Fibroblast of skin of right quadriceps (primary cell): ENCODE results near the gene MAN1A1.

Experiments
- DNase-seq: peaks from one replicate; pipeline ENCODE4 v3.0.0-alpha.2; 2013

Gene MAN1A1

DNA sequence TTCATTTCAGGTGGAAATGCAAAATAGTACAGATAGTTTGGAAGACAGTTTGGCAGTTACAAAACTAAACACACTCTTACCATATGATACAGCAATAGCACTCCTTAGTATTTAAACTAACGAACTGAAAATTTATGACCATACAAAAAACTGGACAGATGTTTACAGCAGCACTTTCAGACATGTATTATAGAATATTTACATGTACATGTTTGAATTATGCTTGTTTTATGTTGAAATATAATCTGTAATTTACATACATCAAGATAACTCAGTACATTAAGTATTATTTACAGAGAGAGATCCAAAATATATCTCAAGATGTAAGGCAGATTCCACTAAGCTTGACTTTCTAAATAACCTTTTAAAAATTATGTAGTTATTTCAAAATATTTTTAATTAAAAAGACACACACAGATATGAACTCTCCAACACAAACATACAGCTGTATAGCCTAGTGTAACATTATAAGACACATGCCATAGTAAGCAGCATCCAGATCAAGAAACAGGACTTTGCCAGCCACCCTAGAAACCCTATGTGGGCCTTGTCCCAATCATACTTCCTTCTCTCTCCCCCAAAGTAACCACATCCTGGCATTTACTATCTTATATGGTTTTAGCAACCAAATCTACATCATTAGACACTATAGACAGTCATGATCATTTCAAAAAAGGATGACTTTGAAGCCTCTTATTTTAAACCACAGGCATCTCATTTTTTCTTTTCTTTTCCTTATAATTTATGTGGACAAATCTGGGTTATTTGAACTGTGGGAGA lies 82.2 kb downstream of the MAN1A1 start:
- no peak for DNase-seq

DNA sequence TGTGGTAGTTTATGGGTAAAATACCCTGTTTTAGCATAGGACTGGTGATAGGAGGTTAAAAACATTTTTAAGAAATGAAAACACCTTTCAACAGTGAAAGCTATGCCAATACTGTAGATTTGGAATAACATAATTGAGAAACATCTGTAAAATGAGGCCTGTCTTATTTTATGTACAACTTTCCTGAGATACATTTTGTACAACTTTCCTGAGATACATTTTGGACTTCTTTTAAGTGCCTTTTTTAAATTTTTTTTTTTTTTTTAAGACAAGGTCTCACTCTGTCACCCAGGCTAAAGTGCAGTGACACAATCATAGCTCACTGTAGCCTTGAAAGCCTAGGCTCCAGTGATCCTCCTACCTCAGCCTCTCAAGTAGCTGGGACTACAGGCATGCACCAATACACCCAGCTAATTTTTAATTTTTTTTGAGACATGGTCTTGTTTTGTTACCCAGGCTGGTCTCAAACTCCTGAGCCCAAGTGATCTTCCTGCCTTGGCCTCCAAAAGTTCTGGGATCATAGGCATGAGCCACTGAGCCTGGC lies 84.6 kb downstream of the MAN1A1 start:
- no peak for DNase-seq

DNA sequence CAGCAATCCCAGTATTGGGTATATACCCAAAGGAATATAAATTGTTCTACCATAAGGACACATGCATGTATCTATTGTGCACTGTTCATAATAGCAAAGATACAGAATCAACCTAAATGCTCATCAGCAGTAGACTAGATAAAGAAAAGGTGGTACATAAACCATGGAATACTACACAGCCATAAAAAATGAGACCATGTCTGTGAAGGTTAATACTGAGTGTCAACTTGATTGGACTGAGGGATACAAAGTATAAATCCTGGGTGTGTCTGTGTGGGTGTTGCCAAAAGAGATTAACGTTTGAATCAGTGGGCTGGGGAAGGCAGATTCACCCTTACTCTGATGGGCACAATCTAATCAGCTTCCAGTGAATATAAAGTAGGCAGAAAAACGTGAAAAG lies 86.9 kb downstream of the MAN1A1 start:
- DNase-seq: no peak

DNA sequence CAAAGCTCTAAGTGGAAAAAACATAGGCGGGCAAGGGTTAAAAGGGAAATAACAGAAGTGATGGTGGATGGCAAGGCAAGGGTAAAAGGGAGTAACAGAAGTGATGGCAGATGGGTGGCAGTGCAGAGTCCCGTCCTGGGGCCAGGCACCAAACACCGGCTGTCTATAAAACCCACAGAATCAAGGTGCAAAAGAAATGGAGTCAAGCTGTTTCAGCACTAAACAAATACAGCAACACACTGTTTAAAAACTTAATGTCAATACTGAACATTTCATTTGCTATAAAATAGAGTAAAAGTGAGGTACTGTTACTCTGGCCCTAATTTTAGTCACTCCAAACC lies 87.6 kb downstream of the MAN1A1 start:
- no peak for DNase-seq

DNA sequence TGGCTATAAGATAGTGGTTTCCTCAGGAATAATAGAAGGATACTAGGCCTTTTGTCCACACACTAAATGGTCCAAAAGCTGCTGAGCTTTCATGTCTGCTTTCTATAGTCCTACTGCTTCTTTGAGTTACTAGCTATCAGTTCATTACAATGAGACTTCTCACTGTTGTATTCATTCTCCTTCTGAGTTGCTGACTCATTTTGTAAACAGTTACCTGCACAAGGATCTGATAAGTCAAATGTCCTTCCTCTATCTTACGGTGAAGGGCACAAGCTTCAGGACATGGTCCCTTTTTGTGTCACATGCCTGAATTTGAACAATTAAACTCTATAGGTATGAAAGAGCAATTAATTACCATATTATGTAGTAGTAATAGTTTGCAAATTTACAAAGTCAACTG lies 90.5 kb downstream of the MAN1A1 start:
- DNase-seq: no peak

DNA sequence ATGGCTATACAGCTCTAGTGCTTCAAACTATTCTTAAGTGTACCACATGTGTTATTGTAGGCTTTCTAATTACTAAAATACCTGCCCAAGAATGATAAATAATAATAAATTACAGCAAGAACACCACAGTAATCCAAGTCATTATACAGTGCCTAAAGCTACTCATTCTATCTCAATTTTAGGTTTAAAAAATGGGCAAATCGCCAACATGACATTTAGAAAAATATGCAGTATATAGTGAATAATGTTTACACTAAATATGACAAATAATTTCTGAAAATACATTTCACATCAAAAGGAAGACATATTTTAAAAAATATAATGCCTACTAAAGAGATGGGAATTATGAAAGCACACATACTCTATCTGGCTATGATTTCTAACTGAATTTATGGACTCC lies 91.8 kb downstream of the MAN1A1 start:
- no peak for DNase-seq

DNA sequence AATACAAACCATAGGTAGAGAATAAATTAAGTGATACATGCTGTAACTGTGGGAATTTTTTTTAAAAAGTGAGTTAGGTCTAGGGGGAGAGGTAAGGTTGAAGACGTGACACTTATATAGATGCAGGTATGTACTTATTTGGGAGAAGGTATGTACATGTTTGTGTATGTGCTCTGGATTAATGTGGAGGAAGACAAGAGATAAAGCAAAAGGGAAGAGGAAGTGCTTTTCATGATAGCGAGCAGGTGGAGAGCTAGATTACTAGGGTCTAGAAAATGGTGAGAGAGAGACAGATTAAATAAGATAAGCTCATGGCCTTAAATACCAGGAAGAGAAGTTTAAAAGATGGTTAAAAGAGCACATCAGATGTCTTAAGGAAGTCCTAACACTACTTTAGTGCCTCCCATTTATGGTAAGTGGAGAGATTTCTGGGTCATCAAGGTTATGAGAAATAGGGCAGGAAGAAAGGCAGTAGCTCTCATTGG lies 92.5 kb downstream of the MAN1A1 start:
- DNase-seq: no peak

DNA sequence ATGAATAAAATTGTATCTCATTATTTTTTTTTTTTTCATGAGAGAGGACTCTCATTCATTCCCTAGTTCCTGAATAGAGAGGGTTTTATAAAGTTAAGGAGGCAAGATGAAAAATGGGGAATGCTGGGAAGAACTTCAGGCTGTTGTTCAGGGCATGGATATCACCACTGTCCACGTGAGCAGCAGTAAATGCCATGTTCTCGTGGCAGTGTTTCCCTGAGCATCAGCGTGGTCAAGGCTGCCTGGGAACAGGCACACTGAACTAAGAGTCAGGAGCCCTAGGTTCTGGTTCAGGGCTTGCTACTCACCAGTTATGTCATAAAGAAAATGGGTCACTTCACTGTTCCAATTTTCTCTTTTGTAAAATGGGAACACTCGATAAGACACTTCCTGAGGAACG lies 93.2 kb downstream of the MAN1A1 start:
- no peak for DNase-seq

DNA sequence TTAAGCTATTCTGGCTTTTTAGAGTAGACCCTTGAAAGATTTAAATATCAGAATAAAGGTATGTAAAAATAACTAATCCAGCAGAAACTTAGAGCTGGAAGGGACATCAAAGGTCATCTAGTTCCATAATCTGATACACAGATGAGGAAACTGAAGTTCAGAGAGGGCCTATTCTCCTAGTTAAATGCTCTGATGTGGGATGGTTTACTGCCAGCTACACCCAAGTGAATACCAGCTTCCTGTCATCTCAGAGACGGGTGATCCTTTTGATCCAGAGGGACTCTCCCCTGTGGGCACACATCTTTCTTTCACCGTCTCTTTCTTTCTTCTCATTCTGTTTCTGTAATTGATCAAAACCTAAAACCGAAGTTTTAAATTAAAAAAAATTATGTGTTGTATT lies 94.1 kb downstream of the MAN1A1 start:
- DNase-seq: no peak

DNA sequence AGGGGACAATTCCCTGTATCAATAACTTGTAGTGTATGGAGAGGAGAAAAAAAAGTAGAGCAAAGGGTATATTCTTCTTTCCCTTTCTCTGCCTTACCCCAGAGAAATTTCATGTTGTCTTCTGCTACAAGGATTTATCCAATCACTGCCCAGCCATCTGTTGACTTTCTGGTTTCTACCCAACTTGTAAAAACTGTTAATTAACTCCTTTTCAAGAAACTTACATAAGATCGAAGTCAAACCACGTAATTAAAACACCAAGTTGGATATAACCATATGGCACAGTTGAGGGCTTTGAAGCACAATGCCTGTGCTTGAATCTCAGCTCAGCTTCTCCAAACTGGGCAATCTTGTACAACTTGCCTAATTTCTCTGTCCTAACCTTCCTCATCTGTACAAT lies 99.5 kb downstream of the MAN1A1 start:
- no peak for DNase-seq

DNA sequence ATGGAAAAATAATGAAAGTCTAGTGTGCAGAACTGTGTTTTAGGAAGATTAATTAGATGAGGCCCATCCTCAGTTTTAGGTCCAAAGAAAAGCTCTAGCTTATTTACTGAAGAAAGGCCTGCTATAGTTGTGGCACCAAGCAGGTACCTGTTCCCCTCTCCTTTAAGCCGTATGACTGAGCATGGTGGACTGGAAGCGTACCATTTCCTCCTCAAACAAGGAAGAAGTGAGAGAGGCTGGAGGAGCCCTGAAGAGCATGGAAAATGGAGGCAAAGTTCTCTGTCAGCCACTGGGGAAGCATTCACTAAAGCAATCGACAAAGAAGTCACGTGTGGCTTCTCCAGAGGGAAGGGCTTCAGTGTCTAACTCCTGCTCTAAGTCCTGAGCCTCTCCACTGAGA lies 100.2 kb downstream of the MAN1A1 start:
- no peak for DNase-seq

DNA sequence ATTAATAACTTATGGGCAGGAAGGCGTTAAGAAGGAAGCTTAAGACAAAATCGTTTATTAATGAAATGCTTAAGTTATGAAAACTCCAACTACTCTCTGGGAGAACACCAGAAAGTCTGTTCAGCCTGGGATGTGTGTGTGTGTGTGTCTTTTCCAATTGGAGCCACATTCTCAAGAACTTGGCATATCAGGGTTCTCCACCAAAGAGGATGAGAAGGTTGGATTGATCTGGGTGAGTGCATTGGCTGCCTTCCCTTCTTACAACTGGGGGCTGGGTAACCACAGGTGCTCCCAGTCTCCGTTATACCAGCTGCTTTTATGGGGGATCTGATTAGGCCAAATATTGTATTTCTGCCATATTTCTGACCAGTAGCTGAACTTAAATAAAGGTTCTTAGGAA lies 102.1 kb downstream of the MAN1A1 start:
- no peak for DNase-seq

DNA sequence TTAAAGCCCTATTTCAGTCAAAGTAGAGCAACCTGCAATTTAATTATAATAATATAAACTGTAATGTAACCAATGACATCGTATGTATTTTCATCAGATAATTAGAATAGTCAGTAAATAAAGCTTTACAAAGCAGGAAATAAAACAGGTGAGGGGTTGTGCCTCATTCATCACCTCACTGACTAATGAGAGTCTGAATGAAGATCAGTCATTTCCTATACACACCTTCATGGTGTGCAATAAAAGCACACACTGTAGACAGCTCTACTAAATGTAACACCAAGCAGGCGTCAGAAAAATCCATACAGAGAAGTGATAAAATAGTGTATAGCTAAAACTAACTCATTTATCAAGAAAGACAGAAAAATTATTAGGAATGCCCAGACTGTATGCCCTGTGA lies 105.9 kb downstream of the MAN1A1 start:
- DNase-seq: no peak

DNA sequence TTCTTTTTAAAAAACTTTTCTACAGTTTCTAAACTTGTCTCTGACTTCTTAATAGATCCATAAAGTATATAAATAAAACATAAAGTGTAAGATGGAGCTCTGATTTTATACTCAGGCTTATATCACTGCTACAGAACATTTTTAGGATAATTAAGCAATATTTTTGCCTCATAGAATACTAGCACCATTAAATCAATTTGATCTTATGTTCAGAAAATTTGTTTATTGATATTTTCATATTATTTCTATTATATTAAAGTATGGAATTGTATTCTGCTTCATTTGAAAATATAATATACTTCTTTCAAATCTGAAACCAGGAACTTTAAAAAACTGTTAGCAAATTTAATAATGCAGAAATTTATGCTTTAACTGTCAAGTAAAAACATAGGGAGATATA lies 106.5 kb downstream of the MAN1A1 start:
- DNase-seq: no peak

DNA sequence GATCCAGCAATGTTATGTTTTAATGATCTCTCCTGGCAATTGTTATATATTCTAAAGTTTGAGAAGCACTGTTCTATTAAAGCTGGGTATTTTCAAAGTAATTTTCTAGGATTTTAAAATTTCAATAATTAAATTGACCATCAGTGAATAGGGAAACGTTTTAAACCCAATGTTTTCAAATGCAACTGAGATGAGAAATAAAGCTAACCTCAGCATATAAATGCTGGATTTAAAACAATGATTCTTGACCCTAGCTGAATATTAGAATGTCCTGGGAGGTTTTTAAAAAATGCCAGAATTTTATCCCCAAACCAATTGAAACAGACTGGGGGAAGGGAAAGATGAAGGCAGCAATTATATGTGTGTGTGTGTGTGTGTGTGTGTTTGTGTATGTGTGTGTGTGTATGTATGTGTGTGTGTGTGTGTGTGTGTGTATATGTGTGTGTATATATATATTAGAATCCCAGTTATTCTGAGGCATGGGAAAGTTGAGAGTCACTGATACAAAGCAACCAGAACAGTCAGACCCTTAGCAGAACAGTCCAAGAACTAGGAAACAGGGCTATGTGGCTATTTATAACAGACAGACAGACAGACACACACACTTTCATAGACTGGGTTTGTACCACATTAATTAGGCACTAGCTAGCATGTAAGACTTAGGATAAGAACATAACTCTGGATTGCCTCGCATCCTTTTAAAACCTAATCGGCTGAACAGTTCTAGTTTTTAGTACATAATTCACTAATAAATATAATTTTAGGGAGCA lies 107.8 kb downstream of the MAN1A1 start:
- no peak for DNase-seq

DNA sequence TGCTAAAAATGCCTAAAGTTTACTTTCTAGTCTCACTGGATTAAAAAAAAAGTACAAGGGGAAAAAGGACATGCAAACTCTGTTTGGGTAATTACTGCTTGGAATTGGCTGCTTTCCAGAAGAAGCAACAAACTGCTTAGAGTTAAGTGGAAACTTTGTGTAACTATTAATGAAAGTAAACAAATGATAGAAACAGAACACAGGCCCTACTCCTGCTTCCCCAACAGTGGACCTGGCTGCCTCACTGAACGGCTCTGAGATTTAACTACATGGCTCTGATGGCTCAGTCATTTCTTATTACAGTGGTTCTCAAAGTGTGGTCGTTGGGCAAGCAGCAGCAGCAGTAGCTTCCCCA lies 108.5 kb downstream of the MAN1A1 start:
- DNase-seq: peak; percentile 51

DNA sequence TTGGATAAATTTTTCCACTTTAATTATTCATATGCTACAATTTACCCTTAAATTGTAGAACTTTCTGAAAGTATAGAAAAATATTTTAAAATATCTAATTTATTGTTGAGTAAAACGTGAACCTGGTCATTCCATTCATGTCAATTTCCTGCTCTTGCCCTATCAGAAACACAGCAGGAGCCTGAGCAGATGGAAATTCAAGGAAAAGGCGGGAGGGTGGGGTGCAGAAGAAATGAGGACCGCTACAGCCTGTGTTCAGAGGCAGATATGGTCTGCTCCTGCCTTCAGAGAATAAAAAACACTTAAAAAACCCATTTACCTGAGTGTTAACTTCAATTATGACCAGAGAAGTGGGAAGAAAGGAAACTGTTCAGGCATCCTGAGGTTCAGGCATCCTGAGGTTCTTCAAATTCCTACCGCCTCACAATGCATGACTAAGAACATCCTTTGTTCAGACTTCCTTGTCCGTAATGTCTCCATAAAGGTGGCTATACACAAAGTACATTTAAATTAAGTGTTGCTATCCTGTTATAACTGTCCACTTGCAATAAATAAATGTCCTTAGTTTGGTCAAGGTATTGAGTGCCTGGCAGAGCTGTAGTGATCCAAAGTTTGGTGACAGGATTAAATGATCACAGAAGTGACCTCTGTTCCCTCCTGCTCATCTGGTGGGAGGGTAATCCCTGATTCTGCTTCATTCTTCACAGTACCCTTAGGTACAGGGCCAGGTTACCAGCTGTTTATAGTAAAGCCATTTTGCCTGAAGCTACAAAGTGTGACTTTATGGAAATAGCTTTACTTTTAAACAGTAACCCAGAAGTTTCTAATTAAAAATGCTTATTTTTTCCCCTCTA lies 109.1 kb downstream of the MAN1A1 start:
- no peak for DNase-seq

DNA sequence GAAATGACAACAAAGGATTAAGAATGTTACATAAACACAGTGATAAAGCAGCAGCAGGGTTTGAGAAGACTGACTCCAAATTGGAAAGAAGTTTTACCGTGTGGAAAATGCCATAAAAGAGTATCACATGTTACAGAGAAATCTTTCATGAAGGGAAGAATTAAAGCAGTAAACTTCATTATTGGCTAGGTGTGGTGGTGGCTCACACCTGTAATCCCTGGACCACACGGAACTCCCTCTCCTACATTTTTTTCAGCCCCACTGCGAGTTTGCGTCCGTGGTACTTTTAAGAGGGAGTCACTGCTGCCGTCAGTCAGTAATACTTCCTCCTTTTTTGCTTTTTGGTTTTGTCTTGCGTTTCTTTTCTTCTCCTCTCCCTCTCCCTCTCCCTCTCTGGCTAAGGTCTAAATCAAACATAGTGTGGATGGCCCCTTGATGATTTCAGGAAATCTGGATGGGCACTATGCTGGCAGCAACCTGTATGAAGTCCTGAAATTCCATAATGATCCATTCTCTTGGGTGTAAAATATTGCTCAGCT lies 112.3 kb downstream of the MAN1A1 start:
- DNase-seq: no peak

DNA sequence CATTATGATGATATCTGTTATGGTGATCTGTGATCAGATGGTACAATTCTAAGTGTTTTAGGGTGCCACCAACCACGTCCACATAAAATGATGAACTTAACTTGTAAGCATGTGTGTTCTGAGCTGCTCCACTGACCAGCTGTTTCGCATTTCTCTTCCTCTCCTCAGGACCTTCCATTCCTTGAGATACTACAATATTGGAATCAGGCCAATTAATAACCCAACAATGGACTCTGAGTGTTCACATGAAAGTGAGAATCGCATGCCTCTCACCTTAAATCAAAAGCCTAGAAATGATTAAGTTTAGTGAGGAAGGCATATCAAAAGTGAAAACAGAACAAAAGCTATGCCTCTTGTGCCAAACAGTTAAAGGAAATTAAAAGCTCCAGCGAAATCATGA lies 114.6 kb downstream of the MAN1A1 start:
- no peak for DNase-seq

DNA sequence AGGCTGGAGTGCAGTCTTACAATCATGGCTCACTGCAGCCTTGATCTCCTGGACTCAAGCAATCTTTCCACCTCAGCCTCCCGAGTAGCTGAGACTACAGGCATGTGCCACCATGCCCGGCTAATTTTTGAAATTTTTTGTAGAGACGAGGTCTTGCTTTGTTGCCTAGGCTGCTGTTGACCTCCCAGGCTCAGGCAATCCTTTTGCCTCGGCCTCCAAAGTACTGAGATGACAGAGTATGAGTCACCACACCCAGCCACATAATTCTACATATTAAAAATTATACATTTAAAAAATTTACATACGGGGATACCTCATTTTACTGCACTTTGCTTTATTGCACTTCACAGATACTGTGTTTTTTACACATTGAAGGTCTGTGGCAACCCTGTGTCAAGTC lies 115.1 kb downstream of the MAN1A1 start:
- DNase-seq: no peak

DNA sequence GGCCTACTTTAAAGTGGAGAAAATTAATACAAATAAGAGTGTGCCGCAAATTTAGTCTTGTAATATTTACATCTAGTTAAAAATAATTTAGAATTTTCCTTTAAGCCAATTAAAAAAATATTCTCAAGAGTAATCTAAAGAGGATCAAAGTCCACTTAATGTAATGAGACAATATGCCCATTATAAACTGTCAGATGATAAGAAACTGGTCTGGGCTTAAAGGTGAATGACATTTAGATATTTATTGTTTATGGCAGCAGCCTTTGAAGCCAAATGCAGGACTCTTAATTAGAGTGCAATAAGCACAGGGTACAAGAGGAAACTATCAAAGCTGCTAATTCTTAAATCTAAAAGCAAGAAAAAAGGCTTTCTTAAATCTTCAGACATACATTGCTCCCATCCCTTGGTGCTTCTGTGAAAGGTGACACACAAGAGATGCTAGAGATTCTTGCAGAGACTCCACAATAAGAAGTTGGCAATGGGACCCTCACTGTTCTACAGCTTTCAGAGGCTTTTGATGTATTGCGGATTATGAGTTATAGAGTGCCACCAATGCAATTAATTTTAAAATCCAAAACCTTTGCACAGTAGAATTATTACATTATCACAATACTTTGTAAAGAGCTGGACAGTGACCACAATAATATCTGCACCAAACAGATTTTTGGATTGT lies 116.1 kb downstream of the MAN1A1 start:
- DNase-seq: no peak

DNA sequence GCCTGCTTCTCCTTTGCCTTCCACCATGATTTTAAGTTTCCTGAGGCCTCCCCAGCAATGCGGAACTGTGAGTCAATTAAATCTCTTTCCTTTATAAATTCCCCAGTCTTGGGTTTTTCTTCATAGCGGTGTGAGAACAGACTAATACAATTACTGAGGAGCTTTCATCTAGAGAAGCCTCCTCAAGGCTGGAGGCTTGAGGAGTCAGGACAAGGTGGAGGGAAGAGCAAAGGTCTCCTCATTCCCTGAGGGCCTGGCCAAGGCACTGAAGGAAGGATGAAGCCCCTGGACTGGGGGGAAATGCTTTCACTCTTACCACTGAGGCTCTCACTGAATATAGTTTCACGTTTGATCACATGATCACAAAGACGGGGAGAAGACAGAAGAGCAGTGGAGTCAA lies 118.2 kb downstream of the MAN1A1 start:
- DNase-seq: no peak

DNA sequence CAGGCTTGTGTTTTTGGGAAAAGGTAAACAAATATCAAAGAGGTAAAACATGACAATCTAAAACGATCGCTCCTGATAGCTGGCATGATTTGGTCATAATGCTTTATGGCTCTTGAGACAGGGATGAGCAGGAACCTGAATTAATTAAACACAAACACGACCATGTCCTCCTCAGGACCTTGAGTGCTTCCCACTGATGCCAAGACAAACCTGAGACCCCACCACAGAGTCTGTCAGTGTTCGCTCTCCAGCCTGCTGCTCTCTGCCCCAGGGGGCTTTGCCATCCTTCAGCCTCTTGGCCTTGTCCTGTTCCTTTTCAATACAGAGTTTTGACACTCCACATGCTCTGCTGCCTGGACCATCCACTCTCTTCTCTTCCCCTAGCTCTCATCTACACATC lies 119.4 kb downstream of the MAN1A1 start:
- no peak for DNase-seq
